SU-DHL-6 (cell line): ENCODE data around the gene GARIN5B.

Experiments
- H2AFZ ChIP-seq: fragments of 200-600 bp; sonication (generic); 2 replicates; pipeline ENCODE4 v1.6.1; 2014; ENCODE audit warnings: low read depth, mild to moderate bottlenecking, moderate library complexity, mixed read lengths, antibody characterized with exemption, low read length; ENCODE audit not compliant: severe bottlenecking
- H3F3A ChIP-seq: fragments of 200-600 bp; shearing (Covaris generic); 2 replicates; pipeline ENCODE4 v1.6.0; 2016; ENCODE audit warnings: antibody characterized with exemption, mild to moderate bottlenecking; ENCODE audit not compliant: insufficient read depth
- H3K27ac ChIP-seq: fragments of 200-600 bp; sonication (generic); 2 replicates; pipeline ENCODE4 v1.5.1; 2016; ENCODE audit warnings: low read depth, mild to moderate bottlenecking, low read length, moderate library complexity, mixed read lengths
- H3K27me3 ChIP-seq: fragments of 200-600 bp; sonication (generic), shearing (Covaris generic); 2 replicates; pipeline ENCODE4 v1.6.0; 2014; ENCODE audit warnings: mild to moderate bottlenecking, low read length
- H3K36me3 ChIP-seq: fragments of 200-600 bp; sonication (generic); 2 replicates; pipeline ENCODE4 v1.6.1; 2014; ENCODE audit warnings: mild to moderate bottlenecking, low read length, mixed read lengths
- H3K4me2 ChIP-seq: fragments of 300-600, 200-600 bp; shearing (Covaris generic), sonication (generic); 2 replicates; pipeline ENCODE4 v1.6.0; 2014; ENCODE audit warnings: low read length, low read depth, mild to moderate bottlenecking; ENCODE audit not compliant: poor library complexity, severe bottlenecking
- H3K4me3 ChIP-seq: fragments of 200-600 bp; sonication (generic); 2 replicates; pipeline ENCODE4 v1.5.1; 2014; ENCODE audit warnings: antibody characterized with exemption, low read length, mild to moderate bottlenecking, mixed read lengths; ENCODE audit not compliant: insufficient read depth, poor library complexity, severe bottlenecking
- H3K79me2 ChIP-seq: fragments of 200-600 bp; sonication (generic); 2 replicates; pipeline ENCODE4 v1.6.1; 2014; ENCODE audit warnings: mild to moderate bottlenecking, low read length, moderate library complexity; ENCODE audit not compliant: insufficient read depth
- H3K9ac ChIP-seq: fragments of 200-600 bp; sonication (generic); 2 replicates; pipeline ENCODE4 v1.7.0; 2014; ENCODE audit warnings: mild to moderate bottlenecking, low read length
- H3K9me2 ChIP-seq: fragments of 200-600 bp; sonication (generic); replicated peaks from 2 replicates; pipeline ENCODE4 v1.6.1; 2014; ENCODE audit warnings: low read length; ENCODE audit not compliant: insufficient read depth
- H3K9me3 ChIP-seq: fragments of 200-600 bp; sonication (generic); 2 replicates; pipeline ENCODE4 v1.6.1; 2014; ENCODE audit warnings: low read length, mixed read lengths; ENCODE audit not compliant: insufficient read depth
- H4K20me1 ChIP-seq: fragments of 200-600 bp; sonication (generic); 2 replicates; pipeline ENCODE4 v1.6.1; 2014; ENCODE audit warnings: low read depth, mild to moderate bottlenecking, antibody characterized with exemption, low read length, moderate library complexity, mixed read lengths
- CTCF ChIP-seq: fragments of 200-600 bp; sonication (generic); IDR thresholded peaks from one replicate; pipeline ENCODE4 v1.5.1; 2017; ENCODE audit warnings: antibody characterized with exemption, mild to moderate bottlenecking, low read length, moderate library complexity; ENCODE audit not compliant: insufficient read depth, poor library complexity, severe bottlenecking
- EZH2phosphoT487 ChIP-seq: fragments of 200-600 bp; sonication (generic), shearing (Covaris generic); conservative IDR thresholded peaks from 2 replicates; pipeline ENCODE4 v1.6.1; 2018; ENCODE audit warnings: mild to moderate bottlenecking, antibody characterized with exemption, low read length, moderate library complexity, mixed read lengths

Gene GARIN5B

DNA sequence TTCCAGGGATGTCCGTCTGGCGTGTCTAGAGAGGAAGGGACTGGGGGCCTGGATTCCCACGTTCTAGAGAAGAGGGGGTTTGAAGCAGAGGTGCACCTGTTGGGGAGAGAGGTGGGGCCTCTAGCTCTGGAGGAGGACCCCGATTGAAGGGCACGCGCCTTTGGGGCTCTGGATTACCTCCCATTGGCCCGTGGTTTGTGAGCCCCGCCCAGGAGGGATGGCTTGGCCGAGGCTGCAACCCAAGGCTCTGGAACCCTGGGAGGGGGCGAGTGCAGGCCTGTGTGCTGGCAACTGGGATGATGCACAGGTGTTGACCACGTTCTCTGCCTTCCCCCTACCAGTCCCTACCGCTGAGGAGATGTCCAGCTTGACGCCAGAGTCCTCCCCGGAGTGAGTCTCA lies 58.1 kb downstream of the GARIN5B start:
- Histone ChIP-seq H2AFZ (no peak overlapping the region), H3K27me3 (no peaks in the 10 kb centered on the region), H3K4me2 (no peak overlapping the region), H4K20me1 (no peaks in the 10 kb centered on the region), H3K9me2 (no peaks in the 10 kb centered on the region), H3K9ac (no peak overlapping the region), H3K4me3 (no peak overlapping the region), H3F3A (no peaks in the 10 kb centered on the region), H3K9me3 (no peaks in the 10 kb centered on the region), H3K27ac (no peak overlapping the region), H3K79me2 (no peaks in the 10 kb centered on the region), H3K36me3 (no peaks in the 10 kb centered on the region)
- TF ChIP-seq CTCF (no peak), EZH2phosphoT487 (no peak)
